ENCODE data around the gene SND1.

Gene SND1

GRCh38 chr7:128139406-128139805, 487.4 kb downstream of the SND1 start:
- DNase-seq (ENCODE audit: low read depth in 2 of 2), result no peak

GRCh38 chr7:128141683-128142195, 489.7 kb downstream of the SND1 start:
- no peak for DNase-seq (ENCODE audit: low read depth in 2 of 2)

Measured in stimulated activated CD4-positive, alpha-beta T cell treated with anti-CD3 and anti-CD28 coated beads, Interleukin-4, amount 100 ng/mL, for 48 hours (primary cell).